PFSK-1 (cell line): Measurements from ENCODE around the gene CX3CL1.

Source experiments
- POLR2AphosphoS5 ChIP-seq: IDR thresholded peaks from 2 replicates; pipeline ENCODE4 v1.6.1; 2012; ENCODE audit warnings: low read depth, mild to moderate bottlenecking, control low read depth, low read length, moderate library complexity
- SIN3A ChIP-seq: IDR thresholded peaks from 2 replicates; pipeline ENCODE4 v1.6.1; 2012; ENCODE audit warnings: mild to moderate bottlenecking, low read length, moderate library complexity, borderline replicate concordance; ENCODE audit not compliant: insufficient read depth
- TAF1 ChIP-seq: IDR thresholded peaks from 2 replicates; pipeline ENCODE4 v1.6.1; 2012; ENCODE audit warnings: low read length, control low read depth, borderline replicate concordance; ENCODE audit not compliant: insufficient read depth

DNA sequence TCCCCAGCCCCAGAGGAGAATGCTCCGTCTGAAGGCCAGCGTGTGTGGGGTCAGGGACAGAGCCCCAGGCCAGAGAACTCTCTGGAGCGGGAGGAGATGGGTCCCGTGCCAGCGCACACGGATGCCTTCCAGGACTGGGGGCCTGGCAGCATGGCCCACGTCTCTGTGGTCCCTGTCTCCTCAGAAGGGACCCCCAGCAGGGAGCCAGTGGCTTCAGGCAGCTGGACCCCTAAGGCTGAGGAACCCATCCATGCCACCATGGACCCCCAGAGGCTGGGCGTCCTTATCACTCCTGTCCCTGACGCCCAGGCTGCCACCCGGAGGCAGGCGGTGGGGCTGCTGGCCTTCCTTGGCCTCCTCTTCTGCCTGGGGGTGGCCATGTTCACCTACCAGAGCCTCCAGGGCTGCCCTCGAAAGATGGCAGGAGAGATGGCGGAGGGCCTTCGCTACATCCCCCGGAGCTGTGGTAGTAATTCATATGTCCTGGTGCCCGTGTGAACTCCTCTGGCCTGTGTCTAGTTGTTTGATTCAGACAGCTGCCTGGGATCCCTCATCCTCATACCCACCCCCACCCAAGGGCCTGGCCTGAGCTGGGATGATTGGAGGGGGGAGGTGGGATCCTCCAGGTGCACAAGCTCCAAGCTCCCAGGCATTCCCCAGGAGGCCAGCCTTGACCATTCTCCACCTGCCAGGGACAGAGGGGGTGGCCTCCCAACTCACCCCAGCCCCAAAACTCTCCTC is 10.4 kb downstream of the CX3CL1 start:
- TF ChIP-seq POLR2AphosphoS5 (no peak), TAF1 (no peak), SIN3A (no peak)
